Cardiac muscle cell (in vitro differentiated cells and primary cell): ENCODE measurements around the gene MAD1L1. TPM values are rescaled to one million over a fixed set of nuclear protein-coding genes. Genes with fewer than 3 reads are reported as not detected.

Experiments
- DNase-seq, 2 donors: peaks; one replicate each; pipeline versions ENCODE4 v3.0.0 to v3.0.0-alpha.2; 2010 to 2017; ENCODE audit warnings: low read depth in 1 of 2, low spot score in 1 of 2
- H3K27ac ChIP-seq: fragments of 200-600 bp; sonication (generic); 2 replicates; pipeline ENCODE4 v1.5.1; 2016
- H3K27me3 ChIP-seq: fragments of 200-600 bp; sonication (generic); 2 replicates; pipeline ENCODE4 v1.6.0; 2016; ENCODE audit warnings: control low read depth
- H3K36me3 ChIP-seq: fragments of 200-600 bp; sonication (generic); 2 replicates; pipeline ENCODE4 v1.5.1; 2016; ENCODE audit warnings: control low read depth
- H3K4me1 ChIP-seq: fragments of 200-600 bp; sonication (generic); 2 replicates; pipeline ENCODE4 v1.8.1; 2017; ENCODE audit warnings: low read depth, mild to moderate bottlenecking, mixed run types
- H3K4me3 ChIP-seq: fragments of 200-600 bp; sonication (generic); 2 replicates; pipeline ENCODE4 v1.5.1; 2016; ENCODE audit warnings: mild to moderate bottlenecking
- H3K9me3 ChIP-seq: fragments of 200-600 bp; sonication (generic); 2 replicates; pipeline ENCODE4 v1.5.1; 2017; ENCODE audit warnings: low read depth, mild to moderate bottlenecking, control low read depth
- polyA plus RNA-seq: library from polyadenylated mRNA; unstranded; fragments of >200 nt; fragmentation: Nextera tagmentation; extraction: Ambion mirVana; gene quantifications from 2 replicates; pipeline ENCODE4 v1.2.1, GENCODE V29; 2016
- total RNA-seq: library from RNA; depleted of rRNA; stranded (reverse); fragments of >200 nt; gene quantifications from 2 replicates; pipeline ENCODE4 v1.2.3, GENCODE V29; 2016
- TF ChIP-seq, protein P1 (sequence below): IDR thresholded peaks from 2 replicates; pipeline ENCODE4 v1.5.1; 2012; ENCODE audit warnings: low read depth, mild to moderate bottlenecking, low read length

Gene MAD1L1
- total and polyA plus RNA-seq, 2 experiments from 2014 or later: 38.3 to 56.2 TPM

DNA sequence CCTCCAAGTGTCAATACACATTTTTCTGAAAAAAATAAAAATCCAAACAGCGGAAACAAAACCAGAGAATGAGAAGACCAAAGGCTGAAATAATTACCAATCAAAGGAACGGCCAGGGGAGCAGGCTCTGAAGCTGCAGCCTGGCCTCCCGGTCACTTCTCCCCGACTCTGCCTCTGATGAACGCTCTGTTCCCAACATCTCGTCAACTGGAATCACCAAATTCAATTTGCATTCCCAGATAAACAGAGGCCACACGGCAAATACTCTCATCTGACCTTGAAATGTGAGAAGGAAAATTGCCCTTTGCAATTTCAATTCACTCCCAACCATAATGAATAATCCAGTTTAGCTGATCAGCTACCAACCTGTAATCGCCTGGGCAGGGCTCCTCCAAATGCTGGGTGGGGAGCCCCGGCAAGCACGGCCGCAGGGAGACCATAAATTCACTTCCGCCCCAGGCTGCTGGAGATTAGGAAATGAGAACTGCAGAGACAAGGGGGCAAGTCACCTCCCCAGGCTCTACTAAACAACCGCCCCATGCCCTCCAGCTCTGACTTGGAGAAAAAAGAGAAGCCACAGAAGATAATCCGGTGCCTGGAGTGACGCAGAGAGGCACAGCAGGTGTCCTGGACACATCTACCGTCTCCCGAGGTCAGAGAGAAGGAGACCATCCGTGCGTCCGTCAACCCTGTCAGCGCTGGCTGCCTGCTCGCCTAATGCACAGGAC, 153.2 kb downstream of the MAD1L1 start:
- TF ChIP-seq, protein P1, sequence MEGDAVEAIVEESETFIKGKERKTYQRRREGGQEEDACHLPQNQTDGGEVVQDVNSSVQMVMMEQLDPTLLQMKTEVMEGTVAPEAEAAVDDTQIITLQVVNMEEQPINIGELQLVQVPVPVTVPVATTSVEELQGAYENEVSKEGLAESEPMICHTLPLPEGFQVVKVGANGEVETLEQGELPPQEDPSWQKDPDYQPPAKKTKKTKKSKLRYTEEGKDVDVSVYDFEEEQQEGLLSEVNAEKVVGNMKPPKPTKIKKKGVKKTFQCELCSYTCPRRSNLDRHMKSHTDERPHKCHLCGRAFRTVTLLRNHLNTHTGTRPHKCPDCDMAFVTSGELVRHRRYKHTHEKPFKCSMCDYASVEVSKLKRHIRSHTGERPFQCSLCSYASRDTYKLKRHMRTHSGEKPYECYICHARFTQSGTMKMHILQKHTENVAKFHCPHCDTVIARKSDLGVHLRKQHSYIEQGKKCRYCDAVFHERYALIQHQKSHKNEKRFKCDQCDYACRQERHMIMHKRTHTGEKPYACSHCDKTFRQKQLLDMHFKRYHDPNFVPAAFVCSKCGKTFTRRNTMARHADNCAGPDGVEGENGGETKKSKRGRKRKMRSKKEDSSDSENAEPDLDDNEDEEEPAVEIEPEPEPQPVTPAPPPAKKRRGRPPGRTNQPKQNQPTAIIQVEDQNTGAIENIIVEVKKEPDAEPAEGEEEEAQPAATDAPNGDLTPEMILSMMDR: no peak
- Histone ChIP-seq H3K4me3 (no peak overlapping the region), H3K36me3 (no peaks in the 10 kb centered on the region), H3K4me1 (peaks cover 33% of the 10 kb centered on the region), H3K27ac (peak overlapping the region; percentile 6), H3K9me3 (no peaks in the 10 kb centered on the region), H3K27me3 (no peaks in the 10 kb centered on the region)
- no peak for DNase-seq

- TF ChIP-seq, protein P1: no peak
- DNase-seq: no peak
Observed at GRCh38 chr7:2078899-2079298, 153.8 kb downstream of the MAD1L1 start.

DNA sequence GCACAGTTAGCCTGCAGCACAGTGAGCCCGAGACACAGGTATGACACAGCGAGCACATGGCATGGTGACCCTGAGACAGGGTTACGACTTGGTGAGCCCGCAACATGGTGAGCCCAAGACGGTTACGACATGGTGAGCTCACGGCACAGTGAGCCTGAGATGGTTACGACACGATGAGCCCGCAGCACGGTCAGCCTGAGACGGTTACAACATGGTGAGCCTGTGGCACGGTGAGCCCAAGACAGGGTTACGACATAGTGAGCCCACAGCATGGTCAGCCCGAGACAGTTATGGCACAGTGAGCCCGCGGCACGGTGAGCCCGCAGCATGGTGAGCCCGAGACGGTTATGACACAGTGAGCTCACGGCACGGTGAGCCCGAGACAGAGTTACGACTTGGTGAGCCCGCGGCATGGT, 156.1 kb downstream of the MAD1L1 start:
- no peak for DNase-seq
- H3K9me3 ChIP-seq: no peaks in the 10 kb centered on the region
- H3K4me1 ChIP-seq: peaks cover 22% of the 10 kb centered on the region
- TF ChIP-seq, protein P1: no peak
- no peaks in the 10 kb centered on the region for H3K27me3 ChIP-seq
- no peak overlapping the region for H3K4me3 ChIP-seq
- no peak overlapping the region for H3K27ac ChIP-seq
- no peaks in the 10 kb centered on the region for H3K36me3 ChIP-seq

More at GRCh38 chr7:2078899-2079298, 153.8 kb downstream of the MAD1L1 start:
- Histone ChIP-seq H3K4me3 (no peak overlapping the region), H3K27ac (no peak overlapping the region), H3K9me3 (no peaks in the 10 kb centered on the region), H3K36me3 (no peaks in the 10 kb centered on the region), H3K4me1 (peaks cover 34% of the 10 kb centered on the region), H3K27me3 (no peaks in the 10 kb centered on the region)

GRCh38 chr7:2075811-2076210, 156.9 kb downstream of the MAD1L1 start:
- H3K27ac ChIP-seq: no peak overlapping the region
- peaks cover 19% of the 10 kb centered on the region for H3K4me1 ChIP-seq

DNA sequence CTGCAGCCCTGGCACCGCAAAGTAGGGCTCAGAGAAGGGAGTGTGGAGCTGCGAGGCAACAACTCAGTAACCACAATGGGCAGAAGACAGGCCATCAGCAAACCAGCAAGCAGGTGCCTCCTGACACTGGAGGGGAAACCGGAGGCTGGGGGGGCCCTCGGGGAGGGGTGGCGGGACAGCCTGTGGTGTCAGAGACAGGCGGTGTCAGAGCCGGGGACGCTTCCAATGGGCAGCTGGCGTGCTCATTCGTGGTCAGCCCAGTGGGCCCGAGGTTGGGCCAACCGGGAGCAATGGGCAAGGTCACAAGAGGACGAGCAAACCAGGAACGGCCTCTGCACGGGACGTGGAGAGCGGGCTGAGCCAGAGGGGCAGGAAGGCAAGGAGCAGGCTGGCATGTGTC, 158.1 kb downstream of the MAD1L1 start:
- no peaks in the 10 kb centered on the region for H3K27me3 ChIP-seq
- no peaks in the 10 kb centered on the region for H3K9me3 ChIP-seq
- no peak overlapping the region for H3K27ac ChIP-seq
- peaks cover 19% of the 10 kb centered on the region for H3K4me1 ChIP-seq
- TF ChIP-seq, protein P1: no peak
- H3K36me3 ChIP-seq: no peaks in the 10 kb centered on the region
- H3K4me3 ChIP-seq: no peak overlapping the region
- DNase-seq: no peak

More at GRCh38 chr7:2075811-2076210, 156.9 kb downstream of the MAD1L1 start:
- no peaks in the 10 kb centered on the region for H3K36me3 ChIP-seq
- H3K9me3 ChIP-seq: no peaks in the 10 kb centered on the region
- no peaks in the 10 kb centered on the region for H3K27me3 ChIP-seq
- no peak for DNase-seq
- TF ChIP-seq, protein P1: no peak
- H3K4me3 ChIP-seq: no peak overlapping the region
